GM06990 (cell line): ENCODE results near the gene TOP1.

Experiments
- DNase-seq: peaks from one replicate; pipeline ENCODE4 v3.0.0-alpha.2; 2011; ENCODE audit not compliant: insufficient read length; ENCODE audit errors: extremely low read depth
- H3K27me3 ChIP-seq: replicated peaks from 2 replicates; pipeline ENCODE4 v1.6.0; 2011; ENCODE audit warnings: low read length; ENCODE audit not compliant: control insufficient read depth, insufficient read depth
- H3K36me3 ChIP-seq: 2 replicates; pipeline ENCODE4 v1.5.1; 2011; ENCODE audit warnings: low read length; ENCODE audit not compliant: control insufficient read depth, insufficient read depth
- H3K4me3 ChIP-seq: replicated peaks from 2 replicates; pipeline ENCODE4 v1.5.1; 2011; ENCODE audit warnings: low read depth, mild to moderate bottlenecking, control low read depth, low read length
- CTCF ChIP-seq: IDR thresholded peaks from 2 replicates; pipeline ENCODE4 v1.5.1; 2011; ENCODE audit warnings: low read length, control low read depth, mild to moderate bottlenecking, inconsistent platforms; ENCODE audit not compliant: insufficient read depth, poor library complexity, severe bottlenecking

Gene TOP1

DNA sequence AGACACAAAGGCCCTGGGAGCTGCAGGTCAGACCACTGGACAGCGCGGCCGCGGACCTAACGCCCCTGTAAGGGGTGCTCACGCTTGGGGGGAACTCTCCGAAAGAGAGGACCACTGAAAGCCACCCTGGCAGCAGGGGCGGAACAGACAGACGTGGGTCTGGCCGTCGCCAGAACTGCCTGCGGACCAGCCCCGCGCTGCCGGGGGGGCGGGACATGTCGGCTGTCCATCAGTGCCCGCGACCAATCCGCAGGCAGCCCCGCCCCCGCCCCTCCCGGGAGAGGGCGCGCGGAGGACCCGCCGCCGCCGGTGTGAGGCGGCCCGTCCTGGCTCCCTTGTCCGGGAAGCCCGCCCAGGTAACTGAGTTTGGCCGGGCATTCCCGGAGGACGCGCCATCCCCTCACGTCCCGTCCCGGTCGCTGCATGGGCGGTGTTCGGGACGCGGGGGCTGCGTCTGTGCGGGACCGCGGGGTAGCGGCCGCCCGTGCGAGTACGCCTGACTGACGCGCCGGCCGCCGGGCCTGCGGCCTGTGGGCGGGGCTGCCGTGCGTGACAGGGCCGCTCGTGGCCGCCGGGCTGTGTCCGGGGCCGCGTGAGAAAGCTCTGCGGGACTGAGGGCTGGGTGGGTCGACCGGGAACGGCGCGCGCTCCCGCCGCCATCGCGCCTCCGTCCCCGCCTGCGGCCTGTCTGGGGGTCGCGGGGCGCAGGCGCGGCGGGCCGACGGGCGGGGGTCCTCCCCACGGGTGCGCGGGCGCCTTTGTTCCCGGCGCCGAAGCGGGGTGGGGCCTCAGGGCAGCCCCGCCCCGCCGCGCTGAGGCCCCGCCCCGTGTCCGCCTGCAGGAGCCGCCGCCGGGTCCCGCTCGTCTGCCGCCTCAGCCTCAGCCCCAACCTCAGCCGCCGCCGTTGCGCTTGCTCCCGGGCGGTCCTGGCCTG is 108.3 kb downstream of the TOP1 start, which contains the start of gene PLCG1:
PLCG1 (plus strand) TSS at position 864 of the 934 bp plus-strand sequence. CDS start 99 bp downstream, outside the sequence.
- H3K36me3 ChIP-seq, result no peaks in the 10 kb centered on the region
- peak; percentile 89 for DNase-seq
- H3K4me3 ChIP-seq, result peak within 1 kb of the TSS; percentile 78
- no peaks in the 10 kb centered on the region for H3K27me3 ChIP-seq
- no peak for TF ChIP-seq CTCF

GRCh38 chr20:41137614-41138474 is 109.2 kb downstream of the TOP1 start:
- peak; percentile 73 for DNase-seq

DNA sequence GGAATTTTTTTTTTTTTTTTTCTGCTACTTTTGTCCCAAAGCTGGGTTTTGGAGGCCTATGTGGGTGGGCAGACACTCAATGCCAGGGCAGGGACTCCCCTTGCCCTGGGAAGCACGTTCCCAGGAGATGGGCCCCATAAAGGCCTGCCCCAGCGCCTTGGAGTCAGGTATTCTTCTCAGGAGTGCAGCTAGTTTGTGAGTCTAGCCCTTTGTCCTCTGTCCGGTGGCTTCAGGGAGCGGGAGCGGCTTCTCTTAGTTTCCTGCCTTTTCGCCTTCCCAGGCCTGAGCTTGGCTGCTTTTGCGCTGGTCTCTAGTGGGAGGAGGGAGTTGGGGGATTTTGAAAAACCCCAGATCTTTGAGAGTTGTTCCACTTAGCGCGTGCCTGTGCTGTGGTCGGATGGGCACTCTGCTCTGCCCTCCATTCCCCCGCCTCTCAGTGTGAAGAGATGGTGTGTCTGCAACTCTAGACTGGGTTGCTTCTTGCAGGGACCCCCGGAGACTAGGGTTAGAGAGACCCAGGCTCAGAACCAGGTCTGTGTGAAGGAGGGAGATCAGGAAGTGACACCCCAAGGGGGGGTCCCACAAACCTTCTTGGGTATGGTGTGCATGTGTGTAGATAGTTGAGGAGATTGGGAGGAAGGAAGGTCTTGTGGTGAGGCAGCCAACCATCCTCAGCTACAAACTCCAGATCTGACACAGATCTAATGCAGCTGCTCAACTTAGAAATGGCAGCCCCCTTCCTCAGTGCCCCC is 110.0 kb downstream of the TOP1 start:
- Histone ChIP-seq H3K4me3 (peak overlapping the region; percentile 78), H3K27me3 (no peaks in the 10 kb centered on the region), H3K36me3 (no peaks in the 10 kb centered on the region)
- TF ChIP-seq CTCF, result no peak
- DNase-seq, result peak; percentile 29

More at GRCh38 chr20:41137614-41138474, 109.2 kb downstream of the TOP1 start:
- no peaks in the 10 kb centered on the region for H3K27me3 ChIP-seq
- no peak for TF ChIP-seq CTCF
- no peaks in the 10 kb centered on the region for H3K36me3 ChIP-seq
- peak overlapping the region; percentile 78 for H3K4me3 ChIP-seq

DNA sequence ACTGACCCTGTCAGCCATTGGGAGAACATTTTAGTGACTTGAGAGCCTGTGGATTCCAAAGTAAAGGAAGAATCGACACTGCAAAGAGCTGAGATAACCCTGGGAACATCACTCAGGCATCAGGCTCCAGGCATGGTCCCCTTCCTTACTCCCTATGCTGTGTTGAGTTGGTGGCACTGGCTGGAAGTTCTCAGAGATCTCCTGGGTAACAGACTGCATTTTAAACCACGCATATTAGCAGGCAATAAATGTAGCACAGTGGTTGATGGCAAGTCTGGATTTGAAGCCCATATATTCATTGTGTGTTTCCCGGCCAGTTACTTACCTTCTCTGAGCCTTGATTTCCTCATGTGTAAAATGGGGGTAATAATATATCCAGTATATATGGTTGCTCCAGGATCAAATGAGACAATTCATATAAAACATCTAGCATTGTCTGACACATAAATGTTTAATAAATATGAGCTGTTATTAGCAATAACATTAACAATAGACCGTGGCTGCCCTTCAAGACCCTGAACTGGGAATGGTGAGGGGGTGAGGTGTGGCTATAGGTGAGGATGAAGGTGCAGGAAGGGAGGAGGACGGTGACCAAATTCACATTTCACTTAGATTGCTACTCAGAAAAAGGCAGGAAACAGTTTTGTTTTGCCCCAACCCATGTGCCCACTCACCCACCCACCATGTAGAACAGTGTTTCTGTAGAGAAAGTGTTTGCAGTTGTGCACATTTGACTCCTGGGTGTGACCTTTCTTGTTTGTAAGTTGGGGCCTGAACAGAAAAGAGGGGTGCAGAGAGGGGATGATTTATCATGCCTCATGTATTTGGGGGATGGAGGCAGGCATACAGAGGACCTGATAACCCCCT is 110.8 kb downstream of the TOP1 start:
- no peak for DNase-seq
- H3K36me3 ChIP-seq, result no peaks in the 10 kb centered on the region
- peak overlapping the region; percentile 78 for H3K4me3 ChIP-seq
- H3K27me3 ChIP-seq, result no peaks in the 10 kb centered on the region
- no peak for TF ChIP-seq CTCF
